Measurements from ENCODE around the gene MADCAM1. TPM values are rescaled to one million over a fixed set of nuclear protein-coding genes. Genes with fewer than 3 reads are reported as not detected.

MADCAM1 gene
- total and polyA plus RNA-seq, 2 of the 8 experiments (the other 6 are each of a cell fraction or from before 2014, with no cell fraction given): 2.3 to 3.0 TPM

- DNase-seq (ENCODE audit: low read depth in 1 of 2, low spot score in 2 of 2) (no peak), FAIRE-seq (no peak)
- no peak overlapping the region for H2BK20ac ChIP-seq (ENCODE audit: low read length)
- WGBS, 2 experiments (ENCODE audit: extremely low coverage in 1 of 2, insufficient coverage in 1 of 2, insufficient read length in 1 of 2, insufficient replicate concordance in 2 of 2, low coverage in 1 of 2, low lambda C conversion rate in 2 of 2, missing lambda C conversion rate in 1 of 2): 92% methylated on average over 22 of the region's 24 CpGs; no CpG with 5 or more reads in 1 of the 2 experiments
- H3K27ac ChIP-seq (ENCODE audit: low read depth, low read length): no peak overlapping the region
- H4K8ac ChIP-seq (ENCODE audit: extremely low read depth, insufficient read depth, low read length): no peak overlapping the region
- H3K4me3 ChIP-seq (ENCODE audit: extremely low read depth in 1 of 4, insufficient read depth in 2 of 4, low read depth in 3 of 4, low read length in 4 of 4): no peak overlapping the region
- H4K5ac ChIP-seq (ENCODE audit: insufficient read length, low read depth, low read length): no peak overlapping the region
- no peak overlapping the region for H2BK15ac ChIP-seq (ENCODE audit: low read length)
- H2BK120ac ChIP-seq (replicated peaks; ENCODE audit: low read depth, low read length): no peak overlapping the region
- no peak overlapping the region for H3K14ac ChIP-seq (ENCODE audit: insufficient read length)
- no peak overlapping the region for H2BK12ac ChIP-seq (ENCODE audit: low read depth, low read length)
- H3K23ac ChIP-seq (ENCODE audit: insufficient read length): no peak overlapping the region
- H3K79me2 ChIP-seq (ENCODE audit: control insufficient read depth in 1 of 2, insufficient read depth in 2 of 2, low read length in 2 of 2): no peaks in the 10 kb centered on the region
- H3K4ac ChIP-seq (replicated peaks; ENCODE audit: insufficient read length, low read depth, low read length): no peak overlapping the region
- peaks cover 12% of the 10 kb centered on the region in 2 experiments; a peak in 3 of 4 replicates for H3K9me3 ChIP-seq (ENCODE audit: insufficient read depth in 2 of 2, low read depth in 1 of 2, low read length in 1 of 2)
- H2AFZ ChIP-seq (ENCODE audit: low read length): no peak overlapping the region
- no peak overlapping the region for H3K9ac ChIP-seq (replicated peaks in 1 of 4; ENCODE audit: extremely low read depth in 1 of 4, low read depth in 3 of 4, low read length in 3 of 4)
- no peaks in the 10 kb centered on the region for H3K4me1 ChIP-seq (replicated peaks in 1 of 4; ENCODE audit: control insufficient read depth in 3 of 4, insufficient read depth in 4 of 4, low read length in 3 of 4)
- no peak overlapping the region for H3K18ac ChIP-seq (ENCODE audit: extremely low read depth, low read length)
- no peak overlapping the region for H3K56ac ChIP-seq (replicated peaks; ENCODE audit: insufficient read length, low read depth, low read length)
- no peak overlapping the region for H4K91ac ChIP-seq (replicated peaks; ENCODE audit: insufficient read length, low read length)
- H4K20me1 ChIP-seq (replicated peaks in 1 of 2; ENCODE audit: control insufficient read depth in 1 of 2, insufficient read depth in 2 of 2, low read length in 2 of 2): peaks cover 0 to 3% of the 10 kb centered on the region in 2 experiments
- peaks cover 20% of the 10 kb centered on the region; the same call in 1 of the 2 replicates for H3K23me2 ChIP-seq (ENCODE audit: low read depth, low read length)
- POLR2A ChIA-PET (ENCODE audit: partially characterized antibody): no interaction called here
- H2BK5ac ChIP-seq (ENCODE audit: low read depth, low read length): no peak overlapping the region
- H3K4me2 ChIP-seq (ENCODE audit: insufficient read depth in 1 of 2, low read depth in 2 of 2, low read length in 2 of 2): no peak overlapping the region
- CTCF ChIA-PET (ENCODE audit: partially characterized antibody): no interaction called here
- no peaks in the 10 kb centered on the region for H3K79me1 ChIP-seq (ENCODE audit: low read depth, low read length)
- no peak overlapping the region for H2AK5ac ChIP-seq (ENCODE audit: low read depth, low read length)
- no peaks in the 10 kb centered on the region for H3K36me3 ChIP-seq (ENCODE audit: control insufficient read depth in 2 of 4, insufficient read depth in 4 of 4, low read length in 3 of 4)
- no peaks in the 10 kb centered on the region for H3K27me3 ChIP-seq (replicated peaks in 1 of 4; ENCODE audit: control insufficient read depth in 3 of 4, extremely low read depth in 1 of 4, insufficient read depth in 3 of 4, low read length in 3 of 4)
- no peak for TF ChIP-seq MAFK (IDR thresholded peaks at IDR 0.05; ENCODE audit: low read depth, low read length)
- TF ChIP-seq SAP30 (IDR thresholded peaks at IDR 0.05; ENCODE audit: insufficient read depth, insufficient replicate concordance, low read length): no peak
- no peak for TF ChIP-seq CHD1 (IDR thresholded peaks at IDR 0.05; ENCODE audit: low read depth, low read length)
- TF ChIP-seq SUZ12 (IDR thresholded peaks at IDR 0.05; ENCODE audit: low read length): no peak
- TF ChIP-seq FOSL1 (IDR thresholded peaks at IDR 0.05; ENCODE audit: insufficient read depth, low read depth, low read length): no peak
Measured at GRCh38 chr19:447064-447426, 49.2 kb upstream of the MADCAM1 start.
